ENCODE data around the gene PVALB. TPM values are rescaled to one million over a fixed set of nuclear protein-coding genes. Genes with fewer than 3 reads are reported as not detected.

Gene PVALB
- total and polyA plus RNA-seq, 10 of the 15 experiments (the other 5 are each of a cell fraction or from before 2014, with no cell fraction given) = not detected

DNA sequence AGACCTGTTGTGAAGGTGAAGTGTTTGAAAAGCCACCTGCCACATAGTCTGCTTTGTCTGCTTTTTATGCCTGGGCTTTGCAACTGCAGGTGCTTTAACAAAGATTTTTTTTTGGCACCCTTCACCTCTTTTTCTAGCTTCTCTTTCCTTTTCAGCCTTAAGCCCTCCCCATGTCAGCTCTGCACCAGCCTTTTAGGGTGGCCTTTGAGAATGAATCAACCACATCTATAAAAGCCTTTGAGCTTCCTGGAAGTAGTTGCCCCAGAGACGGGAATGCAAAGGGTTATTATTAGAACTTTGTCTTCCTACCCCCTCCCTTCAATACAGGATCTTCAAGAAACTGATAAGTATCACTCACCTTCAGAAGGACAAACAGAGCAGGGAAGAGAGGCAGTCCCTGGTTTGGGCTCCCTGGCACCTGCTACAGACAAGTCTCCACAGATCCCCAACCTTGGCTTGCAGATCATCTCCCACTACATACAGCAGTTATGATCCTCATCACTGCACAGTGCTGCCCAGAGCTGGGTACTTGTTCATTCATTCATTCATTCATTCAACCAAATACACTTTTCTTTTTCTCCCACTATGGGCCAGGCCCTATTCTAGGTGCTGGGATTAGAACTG is 8.0 kb downstream of the PVALB start:
- Histone ChIP-seq H3K27ac (ENCODE audit: control insufficient read depth, insufficient read depth) (no peak overlapping the region), H2AFZ (ENCODE audit: control insufficient read depth, low read depth, low read length) (no peak overlapping the region), H3K4me2 (ENCODE audit: control insufficient read depth, insufficient read depth) (no peak overlapping the region), H3K27me3 (replicated peaks in 1 of 2; ENCODE audit: control insufficient read depth in 2 of 2, insufficient read depth in 2 of 2, low read length in 1 of 2) (no peaks in the 10 kb centered on the region; a peak in 2 of 4 replicates), H3K79me2 (ENCODE audit: control insufficient read depth, insufficient read depth, low read length) (no peaks in the 10 kb centered on the region), H3K9ac (ENCODE audit: control insufficient read depth, insufficient read depth, low read length) (no peak overlapping the region), H4K20me1 (ENCODE audit: control insufficient read depth, insufficient read depth) (no peaks in the 10 kb centered on the region), H3K9me3 (replicated peaks; ENCODE audit: control insufficient read depth, insufficient read depth, low read length) (no peaks in the 10 kb centered on the region), H3K4me3 (no peak overlapping the region), H3K36me3 (ENCODE audit: control insufficient read depth in 2 of 2, insufficient read depth in 2 of 2, low read length in 1 of 2) (no peaks in the 10 kb centered on the region), H3K4me1 (ENCODE audit: control insufficient read depth, insufficient read depth, low read length) (no peaks in the 10 kb centered on the region)
- no peak for TF ChIP-seq ESRRA (IDR thresholded peaks at IDR 0.05; ENCODE audit: low read length)
- no peak for TF ChIP-seq ZSCAN29 (IDR thresholded peaks at IDR 0.05)
- no peak for TF ChIP-seq KAT2A (conservative IDR thresholded peaks at IDR 0.05; ENCODE audit: control insufficient read depth, low read depth, low read length)
- TF ChIP-seq, protein P1, sequence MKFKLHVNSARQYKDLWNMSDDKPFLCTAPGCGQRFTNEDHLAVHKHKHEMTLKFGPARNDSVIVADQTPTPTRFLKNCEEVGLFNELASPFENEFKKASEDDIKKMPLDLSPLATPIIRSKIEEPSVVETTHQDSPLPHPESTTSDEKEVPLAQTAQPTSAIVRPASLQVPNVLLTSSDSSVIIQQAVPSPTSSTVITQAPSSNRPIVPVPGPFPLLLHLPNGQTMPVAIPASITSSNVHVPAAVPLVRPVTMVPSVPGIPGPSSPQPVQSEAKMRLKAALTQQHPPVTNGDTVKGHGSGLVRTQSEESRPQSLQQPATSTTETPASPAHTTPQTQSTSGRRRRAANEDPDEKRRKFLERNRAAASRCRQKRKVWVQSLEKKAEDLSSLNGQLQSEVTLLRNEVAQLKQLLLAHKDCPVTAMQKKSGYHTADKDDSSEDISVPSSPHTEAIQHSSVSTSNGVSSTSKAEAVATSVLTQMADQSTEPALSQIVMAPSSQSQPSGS (IDR thresholded peaks at IDR 0.05; ENCODE audit: low read length) = no peak
- no peak for TF ChIP-seq NR2C2 (IDR thresholded peaks at IDR 0.05; ENCODE audit: borderline replicate concordance, control insufficient read depth, insufficient read length, low read depth)
- no peak for TF ChIP-seq NR2F1 (conservative IDR thresholded peaks at IDR 0.05)
- TF ChIP-seq, protein P2, sequence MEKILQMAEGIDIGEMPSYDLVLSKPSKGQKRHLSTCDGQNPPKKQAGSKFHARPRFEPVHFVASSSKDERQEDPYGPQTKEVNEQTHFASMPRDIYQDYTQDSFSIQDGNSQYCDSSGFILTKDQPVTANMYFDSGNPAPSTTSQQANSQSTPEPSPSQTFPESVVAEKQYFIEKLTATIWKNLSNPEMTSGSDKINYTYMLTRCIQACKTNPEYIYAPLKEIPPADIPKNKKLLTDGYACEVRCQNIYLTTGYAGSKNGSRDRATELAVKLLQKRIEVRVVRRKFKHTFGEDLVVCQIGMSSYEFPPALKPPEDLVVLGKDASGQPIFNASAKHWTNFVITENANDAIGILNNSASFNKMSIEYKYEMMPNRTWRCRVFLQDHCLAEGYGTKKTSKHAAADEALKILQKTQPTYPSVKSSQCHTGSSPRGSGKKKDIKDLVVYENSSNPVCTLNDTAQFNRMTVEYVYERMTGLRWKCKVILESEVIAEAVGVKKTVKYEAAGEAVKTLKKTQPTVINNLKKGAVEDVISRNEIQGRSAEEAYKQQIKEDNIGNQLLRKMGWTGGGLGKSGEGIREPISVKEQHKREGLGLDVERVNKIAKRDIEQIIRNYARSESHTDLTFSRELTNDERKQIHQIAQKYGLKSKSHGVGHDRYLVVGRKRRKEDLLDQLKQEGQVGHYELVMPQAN (conservative IDR thresholded peaks at IDR 0.05) = no peak
- TF ChIP-seq SUPT20H (IDR thresholded peaks at IDR 0.05; ENCODE audit: borderline replicate concordance, control insufficient read depth, low read depth, low read length) = no peak
- TF ChIP-seq, protein P3, sequence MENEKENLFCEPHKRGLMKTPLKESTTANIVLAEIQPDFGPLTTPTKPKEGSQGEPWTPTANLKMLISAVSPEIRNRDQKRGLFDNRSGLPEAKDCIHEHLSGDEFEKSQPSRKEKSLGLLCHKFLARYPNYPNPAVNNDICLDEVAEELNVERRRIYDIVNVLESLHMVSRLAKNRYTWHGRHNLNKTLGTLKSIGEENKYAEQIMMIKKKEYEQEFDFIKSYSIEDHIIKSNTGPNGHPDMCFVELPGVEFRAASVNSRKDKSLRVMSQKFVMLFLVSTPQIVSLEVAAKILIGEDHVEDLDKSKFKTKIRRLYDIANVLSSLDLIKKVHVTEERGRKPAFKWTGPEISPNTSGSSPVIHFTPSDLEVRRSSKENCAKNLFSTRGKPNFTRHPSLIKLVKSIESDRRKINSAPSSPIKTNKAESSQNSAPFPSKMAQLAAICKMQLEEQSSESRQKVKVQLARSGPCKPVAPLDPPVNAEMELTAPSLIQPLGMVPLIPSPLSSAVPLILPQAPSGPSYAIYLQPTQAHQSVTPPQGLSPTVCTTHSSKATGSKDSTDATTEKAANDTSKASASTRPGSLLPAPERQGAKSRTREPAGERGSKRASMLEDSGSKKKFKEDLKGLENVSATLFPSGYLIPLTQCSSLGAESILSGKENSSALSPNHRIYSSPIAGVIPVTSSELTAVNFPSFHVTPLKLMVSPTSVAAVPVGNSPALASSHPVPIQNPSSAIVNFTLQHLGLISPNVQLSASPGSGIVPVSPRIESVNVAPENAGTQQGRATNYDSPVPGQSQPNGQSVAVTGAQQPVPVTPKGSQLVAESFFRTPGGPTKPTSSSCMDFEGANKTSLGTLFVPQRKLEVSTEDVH (IDR thresholded peaks at IDR 0.05; ENCODE audit: low read depth, partially characterized antibody) = no peak
- TF ChIP-seq ZNF207 (IDR thresholded peaks at IDR 0.05; ENCODE audit: borderline replicate concordance) = no peak
- no peak for TF ChIP-seq RUNX3 (IDR thresholded peaks at IDR 0.05; ENCODE audit: low read length)
- TF ChIP-seq CEBPB (IDR thresholded peaks at IDR 0.05; ENCODE audit: borderline replicate concordance in 1 of 2, low read depth in 2 of 2, low read length in 2 of 2) = no peak
- ChIA-PET RAD21 (ENCODE audit: unreplicated experiment) (no interaction called here), CTCF (no interaction called here), SMC1A (ENCODE audit: uncharacterized antibody, unreplicated experiment) (no interaction called here), POLR2A (no interaction called here)
- ATAC-seq (no peak), FAIRE-seq (no peak), DNase-seq (ENCODE audit: low read depth, low spot score) (no peak)
- BruUV-seq (replicated peaks) = no TSS peak
- intact Hi-C loops (cut with micrococcal nuclease; ENCODE audit: unreplicated experiment) = no loop called here
- in situ Hi-C loops (cut with MboI) = no loop called here
- 0% methylated on average over 1 of the region's 1 CpG for WGBS (ENCODE audit: insufficient coverage, insufficient replicate concordance, low lambda C conversion rate, missing lambda C conversion rate)

Measured in GM12878 (cell line).